ENCODE results near the gene STYXL2.

STYXL2 gene

DNA sequence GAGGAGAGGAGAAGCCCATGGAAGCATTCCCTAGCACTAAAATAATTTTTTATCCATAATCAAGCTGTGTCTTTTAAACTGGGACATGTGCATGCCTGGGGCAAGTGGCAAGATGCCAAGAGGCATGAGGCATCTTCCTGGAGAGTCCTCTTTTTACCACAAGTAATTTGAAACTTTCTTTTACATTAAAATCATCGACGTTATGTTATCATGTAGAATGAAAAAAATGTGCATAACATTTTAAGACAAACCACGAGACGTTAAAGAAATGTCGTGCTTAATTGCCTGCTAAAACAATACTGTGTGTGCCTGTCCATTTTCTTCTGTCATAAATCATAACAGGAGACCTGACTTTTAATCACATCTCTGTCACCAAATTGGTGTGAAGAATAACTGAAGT, 1.5 kb downstream of the STYXL2 start:
- TF ChIP-seq, protein P1, sequence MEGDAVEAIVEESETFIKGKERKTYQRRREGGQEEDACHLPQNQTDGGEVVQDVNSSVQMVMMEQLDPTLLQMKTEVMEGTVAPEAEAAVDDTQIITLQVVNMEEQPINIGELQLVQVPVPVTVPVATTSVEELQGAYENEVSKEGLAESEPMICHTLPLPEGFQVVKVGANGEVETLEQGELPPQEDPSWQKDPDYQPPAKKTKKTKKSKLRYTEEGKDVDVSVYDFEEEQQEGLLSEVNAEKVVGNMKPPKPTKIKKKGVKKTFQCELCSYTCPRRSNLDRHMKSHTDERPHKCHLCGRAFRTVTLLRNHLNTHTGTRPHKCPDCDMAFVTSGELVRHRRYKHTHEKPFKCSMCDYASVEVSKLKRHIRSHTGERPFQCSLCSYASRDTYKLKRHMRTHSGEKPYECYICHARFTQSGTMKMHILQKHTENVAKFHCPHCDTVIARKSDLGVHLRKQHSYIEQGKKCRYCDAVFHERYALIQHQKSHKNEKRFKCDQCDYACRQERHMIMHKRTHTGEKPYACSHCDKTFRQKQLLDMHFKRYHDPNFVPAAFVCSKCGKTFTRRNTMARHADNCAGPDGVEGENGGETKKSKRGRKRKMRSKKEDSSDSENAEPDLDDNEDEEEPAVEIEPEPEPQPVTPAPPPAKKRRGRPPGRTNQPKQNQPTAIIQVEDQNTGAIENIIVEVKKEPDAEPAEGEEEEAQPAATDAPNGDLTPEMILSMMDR (IDR thresholded peaks at IDR 0.05) = no peak
- no peak overlapping the region for H3K27ac ChIP-seq
- no peak overlapping the region for H3K4me3 ChIP-seq
- no peak for DNase-seq (ENCODE audit: low spot score)

DNA sequence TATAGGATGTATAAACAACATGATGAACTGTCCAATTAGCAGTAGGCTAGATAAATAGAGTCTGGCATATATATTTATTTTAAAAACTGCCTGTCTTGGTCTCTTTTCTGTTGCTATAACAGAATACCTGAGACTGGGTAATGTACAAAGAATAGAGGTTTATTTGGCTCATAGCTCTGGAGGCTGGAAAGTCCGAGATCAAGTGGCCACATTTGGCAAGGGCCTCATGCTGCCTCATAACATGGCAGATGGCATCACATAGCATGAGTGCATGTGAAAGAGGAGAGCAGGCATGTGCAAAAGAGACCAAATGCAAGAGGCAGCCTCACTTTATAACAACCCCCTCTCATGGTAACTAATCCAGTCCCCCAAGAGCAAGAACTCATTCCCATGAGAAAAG, 6.0 kb downstream of the STYXL2 start:
- TF ChIP-seq, protein P1 (IDR thresholded peaks at IDR 0.05) = no peak

DNA sequence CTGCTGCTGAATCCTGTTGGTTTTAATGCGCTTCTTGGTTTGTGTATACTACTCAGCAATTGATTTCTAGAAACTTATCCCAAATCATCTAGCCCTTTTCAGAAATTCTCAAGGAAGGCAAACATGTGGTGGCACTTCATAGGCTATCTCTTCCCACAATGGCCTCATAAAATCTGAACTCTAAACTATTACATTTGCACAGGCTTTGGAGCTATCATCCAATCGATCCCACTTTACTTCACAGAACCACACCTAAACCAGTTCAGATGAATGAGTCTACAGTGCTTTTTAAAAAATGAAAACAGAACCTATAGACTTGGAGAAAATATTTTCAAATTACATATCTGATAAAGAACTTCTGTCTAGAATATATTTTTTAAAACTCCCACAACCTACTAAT, 6.9 kb downstream of the STYXL2 start:
- H3K27ac ChIP-seq = no peak overlapping the region
- DNase-seq (ENCODE audit: low spot score) = no peak
- no peak overlapping the region for H3K4me3 ChIP-seq
- TF ChIP-seq, protein P1 (IDR thresholded peaks at IDR 0.05) = no peak

More for the DNA sequence above, 6.0 kb downstream of the STYXL2 start:
- DNase-seq (ENCODE audit: low spot score) = no peak
- Histone ChIP-seq H3K4me3 (no peak overlapping the region), H3K27ac (no peak overlapping the region)

DNA sequence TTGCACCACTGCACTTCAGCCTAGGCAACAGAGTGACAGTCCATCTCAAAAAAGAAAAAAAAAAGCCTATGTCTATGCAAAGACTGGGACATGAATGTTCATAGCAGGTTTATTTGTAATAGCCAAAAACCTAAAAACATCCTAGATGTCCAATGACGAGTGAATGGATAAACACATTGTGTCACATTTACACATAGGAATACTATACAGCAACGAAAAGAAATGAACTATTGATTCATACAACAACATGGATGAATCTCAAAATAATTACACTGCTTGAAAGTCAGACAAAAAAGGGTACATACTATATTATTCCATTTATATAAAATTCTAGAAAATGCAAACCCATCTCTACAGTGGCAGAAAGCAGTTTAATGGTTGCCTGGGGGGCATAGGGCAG, 7.9 kb downstream of the STYXL2 start:
- Histone ChIP-seq H3K4me3 (no peak overlapping the region), H3K27ac (no peak overlapping the region)
- no peak for DNase-seq (ENCODE audit: low spot score)
- TF ChIP-seq, protein P1 (IDR thresholded peaks at IDR 0.05) = no peak

DNA sequence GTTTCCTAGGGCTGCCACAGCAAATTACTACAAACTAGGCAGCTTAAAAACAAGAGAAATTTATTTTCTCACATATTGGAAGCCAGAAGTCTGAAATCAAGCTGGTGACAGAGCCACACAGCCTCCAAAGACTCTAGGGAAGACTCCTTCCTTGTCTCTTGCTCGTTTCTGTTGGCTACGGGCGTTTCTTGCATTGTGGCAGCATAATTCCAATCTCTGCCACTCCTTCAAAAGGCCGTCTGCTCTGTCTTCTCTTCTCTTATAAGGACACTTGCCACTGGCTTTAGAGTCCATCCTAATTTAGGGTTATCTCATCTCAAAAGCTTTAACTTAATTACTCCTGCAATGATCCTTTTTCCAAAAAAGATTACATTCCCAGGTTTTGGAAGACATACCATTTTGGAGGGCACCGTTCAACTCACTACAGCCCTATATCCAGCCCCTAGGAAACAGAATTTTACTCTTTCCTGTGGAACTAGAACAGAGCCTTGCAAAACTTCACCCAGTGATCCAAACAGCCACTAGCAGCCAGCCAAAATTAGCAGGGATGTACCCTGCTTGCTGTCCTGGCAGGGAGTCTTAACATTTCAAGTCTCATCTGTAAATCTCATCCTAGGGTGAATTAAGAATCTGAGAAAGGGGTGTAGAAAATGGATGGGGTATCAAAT, 9.2 kb downstream of the STYXL2 start:
- TF ChIP-seq, protein P1 (IDR thresholded peaks at IDR 0.05) = no peak
- H3K4me3 ChIP-seq = no peak overlapping the region
- H3K27ac ChIP-seq = no peak overlapping the region
- DNase-seq (ENCODE audit: low spot score) = no peak

DNA sequence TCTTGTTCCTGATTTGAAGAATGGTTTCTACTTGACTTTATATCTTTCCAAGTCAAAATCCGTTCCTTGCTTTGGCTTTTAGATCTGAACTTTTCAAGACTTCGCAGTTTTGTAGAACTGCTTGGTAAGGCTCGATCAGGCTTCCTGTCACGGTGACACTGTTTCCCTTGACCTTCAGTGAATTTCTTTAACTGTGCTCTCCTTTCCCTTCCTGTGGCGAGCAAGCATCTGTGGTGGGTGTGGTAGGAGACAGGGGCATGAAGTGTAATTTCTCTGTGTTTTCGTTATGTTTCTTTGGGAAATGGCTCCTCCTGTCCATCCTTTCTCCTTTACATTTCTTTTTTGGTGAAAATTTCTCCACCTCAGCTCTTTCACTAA, 10.4 kb downstream of the STYXL2 start:
- Histone ChIP-seq H3K4me3 (no peak overlapping the region), H3K27ac (no peak overlapping the region)
- TF ChIP-seq, protein P1 (IDR thresholded peaks at IDR 0.05) = no peak
- DNase-seq (ENCODE audit: low spot score) = no peak

DNA sequence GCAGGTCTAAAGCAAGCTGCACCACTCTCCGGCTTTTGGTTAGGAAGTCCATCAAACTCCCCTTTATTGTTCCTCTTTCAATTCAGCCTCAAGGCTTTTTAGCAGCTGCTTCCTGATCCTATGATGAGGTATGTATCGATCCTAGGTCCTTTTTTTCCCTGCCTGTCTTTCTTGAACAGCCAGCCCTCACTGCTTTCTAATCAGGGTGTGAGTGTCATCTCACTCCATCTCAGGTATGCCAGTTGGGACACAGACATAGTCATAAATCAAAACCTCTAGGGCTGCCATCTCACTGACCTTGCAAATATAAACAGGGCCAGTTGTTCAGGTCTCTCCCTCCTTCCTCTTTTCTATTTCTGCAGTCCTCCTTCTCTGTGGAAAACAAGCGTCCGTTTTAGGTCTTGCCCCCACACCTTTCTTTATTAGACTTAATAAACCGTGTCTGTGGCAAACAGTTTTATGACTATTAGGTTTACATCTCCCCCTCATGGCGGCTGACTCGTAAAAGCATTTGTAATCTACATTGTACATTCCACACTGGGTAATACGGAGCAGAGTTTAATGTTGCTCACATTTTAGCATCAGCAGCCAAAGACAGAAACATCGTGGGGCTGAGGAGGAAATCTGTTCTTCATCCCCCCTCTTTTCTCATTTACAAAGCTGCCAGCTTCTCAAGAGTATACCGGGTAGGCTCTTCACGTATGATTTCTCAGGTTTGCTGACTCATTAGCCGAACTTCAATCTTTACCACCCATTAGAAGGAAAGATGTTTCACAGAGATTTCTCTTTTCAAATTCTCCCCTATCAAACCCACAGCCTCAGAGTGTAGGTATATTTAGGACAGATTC, 11.6 kb downstream of the STYXL2 start:
- TF ChIP-seq, protein P1 (IDR thresholded peaks at IDR 0.05) = no peak
- H3K27ac ChIP-seq = no peak overlapping the region
- no peak for DNase-seq (ENCODE audit: low spot score)
- no peak overlapping the region for H3K4me3 ChIP-seq
